ENCODE data around the gene MALT1. TPM values are rescaled to one million over a fixed set of nuclear protein-coding genes. Genes with fewer than 3 reads are reported as not detected.

The MALT1 gene
- total and polyA plus RNA-seq, 9 of the 15 experiments (the other 6 are each of a cell fraction or from before 2014, with no cell fraction given), result 0.14 to 1.6 (median 0.32) TPM

DNA sequence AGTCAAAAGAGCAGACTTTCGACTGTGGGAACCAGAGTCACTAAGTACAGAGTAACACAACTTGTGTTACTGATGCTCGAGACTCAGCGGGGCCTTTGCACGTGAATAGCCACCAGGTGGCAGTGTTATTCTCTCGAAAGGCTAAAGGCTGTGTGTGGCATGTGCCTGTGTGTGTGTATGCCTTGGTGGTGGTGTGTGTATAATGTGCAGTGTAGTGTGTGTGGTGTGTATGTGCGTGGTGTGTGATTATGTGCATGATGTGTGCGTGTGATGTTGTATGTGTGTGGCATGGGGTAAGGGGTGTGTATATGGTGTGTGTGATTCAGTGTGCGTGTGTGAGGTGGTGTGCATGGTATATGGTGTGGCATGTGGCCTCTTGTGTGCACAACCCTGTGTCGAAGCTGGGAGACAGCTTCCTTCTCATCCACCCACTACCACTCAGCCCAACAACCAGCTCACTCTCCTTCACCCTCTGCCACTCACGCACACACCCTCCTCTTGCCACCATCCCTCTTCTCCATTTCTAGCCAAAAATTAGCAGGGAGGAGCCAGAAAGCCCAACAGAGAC is 110.4 kb downstream of the MALT1 start (continued):
- TF ChIP-seq NR4A1 (CRISPR knock-in tag; IDR thresholded peaks at IDR 0.05) (no peak), NR4A1 (tag; IDR thresholded peaks at IDR 0.05) (no peak), ETV6 (IDR thresholded peaks at IDR 0.05; ENCODE audit: borderline replicate concordance in 1 of 2, low read depth in 2 of 2, low read length in 1 of 2) (no peak), ETV6 (CRISPR knock-in tag; IDR thresholded peaks at IDR 0.05; ENCODE audit: borderline replicate concordance) (no peak), IFI16 (CRISPR knock-in tag; IDR thresholded peaks at IDR 0.05) (no peak), CREM (IDR thresholded peaks at IDR 0.05; ENCODE audit: low read depth) (peak; percentile 12; the same call in 1 of the 2 replicates), ZNF431 (CRISPR knock-in tag; IDR thresholded peaks at IDR 0.05) (no peak), MEF2A (IDR thresholded peaks at IDR 0.05; ENCODE audit: control insufficient read depth, low read depth, low read length) (no peak), ZNF263 (CRISPR knock-in tag; IDR thresholded peaks at IDR 0.05; ENCODE audit: borderline replicate concordance) (no peak), SMC3 (conservative IDR thresholded peaks at IDR 0.05; ENCODE audit: insufficient read depth, low read depth, low read length) (peak; percentile 53), TAF1 (IDR thresholded peaks at IDR 0.05; ENCODE audit: control insufficient read depth, extremely low read depth, insufficient read depth, low read length, severe bottlenecking) (no peak), ELF4 (CRISPR knock-in tag; IDR thresholded peaks at IDR 0.05) (no peak), ZNF253 (CRISPR knock-in tag; conservative IDR thresholded peaks at IDR 0.05) (no peak), BACH1 (tag; IDR thresholded peaks at IDR 0.05) (no peak), SRSF3 (IDR thresholded peaks at IDR 0.05; ENCODE audit: insufficient read depth, low read length) (no peak), DIDO1 (tag; IDR thresholded peaks at IDR 0.05; ENCODE audit: low read depth) (no peak), ZNF184 (CRISPR knock-in tag; IDR thresholded peaks at IDR 0.05) (no peak), SMARCA4 (IDR thresholded peaks at IDR 0.05) (no peak), HNRNPUL1 (IDR thresholded peaks at IDR 0.05; ENCODE audit: low read length) (no peak), TEAD1 (CRISPR knock-in tag; IDR thresholded peaks at IDR 0.05) (no peak), FOXJ2 (tag; IDR thresholded peaks at IDR 0.05) (no peak)
- TF ChIP-seq, protein P1, sequence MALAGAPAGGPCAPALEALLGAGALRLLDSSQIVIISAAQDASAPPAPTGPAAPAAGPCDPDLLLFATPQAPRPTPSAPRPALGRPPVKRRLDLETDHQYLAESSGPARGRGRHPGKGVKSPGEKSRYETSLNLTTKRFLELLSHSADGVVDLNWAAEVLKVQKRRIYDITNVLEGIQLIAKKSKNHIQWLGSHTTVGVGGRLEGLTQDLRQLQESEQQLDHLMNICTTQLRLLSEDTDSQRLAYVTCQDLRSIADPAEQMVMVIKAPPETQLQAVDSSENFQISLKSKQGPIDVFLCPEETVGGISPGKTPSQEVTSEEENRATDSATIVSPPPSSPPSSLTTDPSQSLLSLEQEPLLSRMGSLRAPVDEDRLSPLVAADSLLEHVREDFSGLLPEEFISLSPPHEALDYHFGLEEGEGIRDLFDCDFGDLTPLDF (CRISPR knock-in tag; IDR thresholded peaks at IDR 0.05), result no peak
- TF ChIP-seq, protein P2, sequence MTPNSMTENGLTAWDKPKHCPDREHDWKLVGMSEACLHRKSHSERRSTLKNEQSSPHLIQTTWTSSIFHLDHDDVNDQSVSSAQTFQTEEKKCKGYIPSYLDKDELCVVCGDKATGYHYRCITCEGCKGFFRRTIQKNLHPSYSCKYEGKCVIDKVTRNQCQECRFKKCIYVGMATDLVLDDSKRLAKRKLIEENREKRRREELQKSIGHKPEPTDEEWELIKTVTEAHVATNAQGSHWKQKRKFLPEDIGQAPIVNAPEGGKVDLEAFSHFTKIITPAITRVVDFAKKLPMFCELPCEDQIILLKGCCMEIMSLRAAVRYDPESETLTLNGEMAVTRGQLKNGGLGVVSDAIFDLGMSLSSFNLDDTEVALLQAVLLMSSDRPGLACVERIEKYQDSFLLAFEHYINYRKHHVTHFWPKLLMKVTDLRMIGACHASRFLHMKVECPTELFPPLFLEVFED (CRISPR knock-in tag; conservative IDR thresholded peaks at IDR 0.05), result 0 out of 2 replicates have a peak, but pooled peaks have one; percentile 43
- TF ChIP-seq, protein P3, sequence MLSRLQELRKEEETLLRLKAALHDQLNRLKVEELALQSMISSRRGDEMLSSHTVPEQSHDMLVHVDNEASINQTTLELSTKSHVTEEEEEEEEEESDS (CRISPR knock-in tag; IDR thresholded peaks at IDR 0.05), result no peak
- TF ChIP-seq, protein P4, sequence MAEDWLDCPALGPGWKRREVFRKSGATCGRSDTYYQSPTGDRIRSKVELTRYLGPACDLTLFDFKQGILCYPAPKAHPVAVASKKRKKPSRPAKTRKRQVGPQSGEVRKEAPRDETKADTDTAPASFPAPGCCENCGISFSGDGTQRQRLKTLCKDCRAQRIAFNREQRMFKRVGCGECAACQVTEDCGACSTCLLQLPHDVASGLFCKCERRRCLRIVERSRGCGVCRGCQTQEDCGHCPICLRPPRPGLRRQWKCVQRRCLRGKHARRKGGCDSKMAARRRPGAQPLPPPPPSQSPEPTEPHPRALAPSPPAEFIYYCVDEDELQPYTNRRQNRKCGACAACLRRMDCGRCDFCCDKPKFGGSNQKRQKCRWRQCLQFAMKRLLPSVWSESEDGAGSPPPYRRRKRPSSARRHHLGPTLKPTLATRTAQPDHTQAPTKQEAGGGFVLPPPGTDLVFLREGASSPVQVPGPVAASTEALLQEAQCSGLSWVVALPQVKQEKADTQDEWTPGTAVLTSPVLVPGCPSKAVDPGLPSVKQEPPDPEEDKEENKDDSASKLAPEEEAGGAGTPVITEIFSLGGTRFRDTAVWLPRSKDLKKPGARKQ (CRISPR knock-in tag; IDR thresholded peaks at IDR 0.05), result no peak

All from K562 (cell line).